ENCODE data around the gene PLCH2.

DNA sequence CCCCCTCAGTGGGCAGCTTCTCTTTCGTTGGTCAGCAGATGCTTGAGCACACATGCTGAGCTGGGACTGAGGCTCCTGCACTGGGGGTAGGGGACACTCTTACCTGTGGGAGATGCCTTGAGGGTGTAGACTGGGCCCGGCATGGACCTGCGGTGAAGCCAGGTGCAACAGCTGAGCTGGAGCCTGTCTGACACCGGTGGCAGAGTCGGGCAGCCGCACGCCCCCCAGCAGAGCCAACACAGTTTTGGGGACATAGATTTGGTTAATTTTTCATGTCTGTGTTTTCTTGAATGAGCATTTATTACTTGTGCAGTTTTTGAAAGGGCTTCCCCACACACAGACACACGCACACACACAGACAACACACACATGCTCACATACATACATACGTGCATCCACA is 59.9 kb downstream of the PLCH2 start:
- no peak for TF ChIP-seq CTCF (conservative IDR thresholded peaks at IDR 0.05; ENCODE audit: low read length)
- no peak for TF ChIP-seq EZH2phosphoT487 (IDR thresholded peaks at IDR 0.05; ENCODE audit: borderline replicate concordance, low read depth, low read length)
